ENCODE measurements around the gene EIF4G2.

- no peak for TF ChIP-seq CTCF (IDR thresholded peaks at IDR 0.05)
- no peak for TF ChIP-seq POLR2A (IDR thresholded peaks at IDR 0.05)
- TF ChIP-seq POLR2AphosphoS5 (IDR thresholded peaks at IDR 0.05) = no peak
- no peak for TF ChIP-seq EP300 (IDR thresholded peaks at IDR 0.05)
Observed at GRCh38 chr11:10761085-10761698, 47.5 kb downstream of the EIF4G2 start.

Measured in stomach (tissue), 4 donors.